Fibroblast of skin of back (primary cell): Measurements from ENCODE around the gene SCYL2.
"Not testable (repeated sequence)": the region's sequence is repeated elsewhere in the genome, so short reads cannot be mapped to it uniquely, and the experiment has no call there.

Experiments
- DNase-seq: peaks from one replicate; pipeline ENCODE4 v3.0.0-alpha.2; 2013

SCYL2 gene

DNA sequence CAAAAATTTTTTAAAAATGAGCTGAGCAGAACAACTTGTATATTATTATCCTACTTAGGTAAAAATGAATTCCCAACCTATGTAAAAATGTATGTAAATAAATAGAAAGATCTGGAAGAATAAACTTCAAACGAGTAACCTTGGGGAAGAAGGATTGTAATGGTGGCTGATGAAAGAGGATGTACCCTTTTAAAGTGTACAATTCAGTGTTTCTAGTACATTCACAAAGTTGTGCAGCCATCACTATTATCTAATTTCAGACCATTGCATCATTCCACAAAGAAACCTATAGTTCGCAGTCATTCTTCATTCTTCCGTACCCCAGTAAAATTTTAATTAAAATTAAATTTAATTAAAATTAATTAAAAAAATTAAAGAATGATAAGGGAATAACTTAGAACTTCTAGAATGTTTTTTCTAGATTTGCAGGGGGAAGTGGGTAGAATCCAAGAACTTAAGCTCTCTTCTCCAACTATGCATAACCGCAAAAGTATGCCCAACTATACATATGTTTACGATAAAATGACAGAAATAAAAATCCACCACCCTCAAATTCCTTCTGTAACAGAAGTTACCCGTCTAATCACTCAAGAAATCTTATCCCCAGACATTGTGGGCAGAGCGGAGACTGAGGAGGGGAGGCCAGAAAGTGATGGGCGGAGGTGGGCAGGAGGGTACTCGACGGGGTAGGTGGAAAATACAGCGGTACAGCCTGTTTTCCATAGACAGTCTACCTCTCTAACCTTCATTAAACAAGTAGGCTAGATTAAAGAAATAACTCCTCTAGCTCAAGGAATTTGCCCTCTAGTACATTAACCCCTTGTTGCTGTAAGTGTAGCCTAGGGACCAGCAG, 1.0 kb upstream of the SCYL2 start:
- DNase-seq: peak; percentile 46

DNA sequence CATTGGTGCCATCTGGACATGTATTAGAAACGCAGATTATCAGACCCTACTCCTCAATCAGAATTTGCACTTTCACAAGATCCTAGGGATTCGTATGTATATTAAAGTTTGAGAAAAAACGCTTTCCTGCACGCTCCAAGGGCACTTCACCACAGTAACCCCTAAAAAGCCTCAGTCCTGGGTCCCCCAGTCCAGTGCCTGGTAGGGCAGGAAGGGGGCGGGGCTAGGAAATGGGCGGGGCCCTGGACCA, 467 bp upstream of the SCYL2 start:
- no peak for DNase-seq

DNA sequence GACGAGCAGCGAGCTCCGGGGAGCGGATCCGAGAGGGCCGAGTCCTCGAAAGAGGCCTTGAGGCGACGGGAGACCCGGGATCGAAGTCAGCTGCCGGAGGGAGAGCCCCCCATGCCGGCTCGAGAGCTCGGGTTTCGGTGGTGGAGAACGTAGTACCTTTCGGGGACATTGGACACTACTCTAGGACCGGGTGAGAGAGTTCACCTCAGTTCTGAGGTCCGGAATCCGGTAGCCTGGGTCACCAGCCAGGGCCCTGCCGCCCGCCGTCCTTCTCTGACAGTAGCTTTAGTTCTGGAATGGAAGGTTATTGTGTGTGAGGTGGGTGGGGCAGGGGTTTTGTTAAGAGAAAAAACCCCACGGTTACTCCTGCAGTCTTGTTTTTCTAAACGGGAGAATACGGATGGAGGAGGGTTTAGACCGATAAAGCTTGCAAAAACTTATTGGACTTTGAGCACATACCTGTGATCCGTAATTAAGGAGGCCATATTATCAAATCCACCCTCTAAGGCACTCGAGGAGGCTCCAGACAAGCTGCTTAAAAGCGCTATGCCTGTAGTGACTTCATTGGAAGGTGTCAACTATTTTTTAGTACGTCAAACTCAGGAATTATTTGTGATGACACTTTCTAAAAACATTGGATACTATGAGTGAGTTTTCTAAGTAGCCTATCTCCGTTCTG, 765 bp downstream of the SCYL2 start:
- DNase-seq: peak; percentile 36

DNA sequence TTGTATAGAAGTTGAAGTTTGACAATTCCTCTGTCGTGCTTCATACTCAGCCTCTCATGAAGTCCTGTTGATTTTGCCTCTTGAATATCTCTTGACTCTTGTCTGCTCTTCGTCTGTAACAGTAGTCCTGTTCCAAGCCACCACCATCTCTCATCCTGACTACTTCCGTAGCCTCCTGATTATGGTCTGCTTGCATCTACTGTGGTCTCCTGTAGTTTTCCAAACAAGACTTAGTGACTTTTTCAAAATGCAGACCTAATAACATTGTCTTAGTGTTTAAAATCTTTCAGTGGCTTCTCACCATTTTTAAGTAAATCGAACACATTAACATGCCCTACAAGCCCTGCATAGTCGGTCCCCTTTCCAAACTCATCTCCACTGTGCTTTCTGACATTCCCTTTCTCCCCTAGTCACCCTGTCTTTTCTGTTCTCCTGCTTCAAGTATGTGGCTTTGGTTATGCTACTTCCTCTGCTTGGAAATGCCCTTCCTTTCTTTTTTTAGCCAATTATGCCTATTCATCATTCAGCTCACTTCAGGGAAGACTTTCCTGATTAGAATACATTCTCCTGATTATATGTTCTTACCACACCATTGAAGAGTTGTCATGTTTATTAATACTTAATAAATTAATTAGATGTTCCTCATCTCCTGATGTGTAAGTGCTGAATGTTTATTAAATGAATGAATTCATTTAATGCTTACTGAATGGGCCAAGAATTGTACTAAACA, 2.0 kb downstream of the SCYL2 start:
- DNase-seq: peak; percentile 4

DNA sequence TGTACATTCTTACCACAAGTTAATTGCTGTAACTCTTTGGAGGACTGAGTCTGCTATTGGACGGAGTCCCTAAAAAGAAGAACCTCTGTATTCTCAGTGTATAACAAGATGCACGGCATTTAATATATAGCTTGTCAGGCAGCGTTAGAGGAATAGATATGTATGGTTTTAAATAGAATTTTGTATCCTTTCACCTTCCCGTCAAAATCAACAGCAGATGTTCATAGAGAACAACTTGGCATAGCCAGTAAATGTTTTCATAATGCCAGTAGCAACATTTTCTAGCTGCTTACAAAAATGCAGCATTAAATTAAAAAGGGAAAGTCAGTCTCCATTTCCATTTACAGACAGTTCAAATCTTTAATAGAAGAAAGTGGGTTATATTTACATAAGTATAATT, 6.8 kb downstream of the SCYL2 start:
- no peak for DNase-seq

DNA sequence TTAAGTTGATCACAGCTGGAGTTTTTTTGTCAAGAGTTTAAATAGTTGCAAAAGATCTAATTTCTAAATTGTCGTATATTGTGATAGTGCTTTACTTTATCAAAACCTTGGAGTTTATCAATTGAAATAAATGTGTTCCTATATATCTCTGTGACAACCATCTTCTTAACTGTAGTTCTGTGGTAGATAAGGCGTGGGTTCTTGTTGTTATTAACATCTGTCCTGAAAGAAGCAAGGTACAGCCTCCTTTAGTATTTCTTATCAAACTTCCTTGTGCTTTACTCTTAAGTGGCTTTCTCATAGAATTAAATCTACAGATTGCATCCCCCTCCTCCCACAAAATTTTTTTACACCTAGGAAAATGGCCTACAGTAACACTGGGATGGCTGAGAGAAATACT, 7.3 kb downstream of the SCYL2 start:
- DNase-seq: no peak

DNA sequence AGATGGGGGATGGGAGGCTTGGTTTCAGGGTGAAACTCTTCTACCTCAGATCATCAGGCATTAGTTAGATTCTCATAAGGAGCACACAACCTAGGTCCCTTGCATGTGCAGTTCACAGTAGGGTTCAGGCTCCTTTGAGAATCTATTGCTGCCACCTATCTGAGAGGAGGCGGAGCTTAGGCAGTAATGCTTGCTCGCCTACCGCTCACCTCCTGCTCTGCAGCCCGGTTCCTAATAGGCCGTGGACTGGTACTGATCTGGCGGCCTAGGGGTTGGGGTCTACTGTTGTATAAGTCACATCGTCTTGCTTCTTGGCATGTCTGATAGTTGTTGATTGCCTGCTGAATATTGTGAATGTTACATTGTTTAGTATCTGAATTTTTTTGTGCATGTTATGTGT, 12.2 kb downstream of the SCYL2 start:
- no peak for DNase-seq

DNA sequence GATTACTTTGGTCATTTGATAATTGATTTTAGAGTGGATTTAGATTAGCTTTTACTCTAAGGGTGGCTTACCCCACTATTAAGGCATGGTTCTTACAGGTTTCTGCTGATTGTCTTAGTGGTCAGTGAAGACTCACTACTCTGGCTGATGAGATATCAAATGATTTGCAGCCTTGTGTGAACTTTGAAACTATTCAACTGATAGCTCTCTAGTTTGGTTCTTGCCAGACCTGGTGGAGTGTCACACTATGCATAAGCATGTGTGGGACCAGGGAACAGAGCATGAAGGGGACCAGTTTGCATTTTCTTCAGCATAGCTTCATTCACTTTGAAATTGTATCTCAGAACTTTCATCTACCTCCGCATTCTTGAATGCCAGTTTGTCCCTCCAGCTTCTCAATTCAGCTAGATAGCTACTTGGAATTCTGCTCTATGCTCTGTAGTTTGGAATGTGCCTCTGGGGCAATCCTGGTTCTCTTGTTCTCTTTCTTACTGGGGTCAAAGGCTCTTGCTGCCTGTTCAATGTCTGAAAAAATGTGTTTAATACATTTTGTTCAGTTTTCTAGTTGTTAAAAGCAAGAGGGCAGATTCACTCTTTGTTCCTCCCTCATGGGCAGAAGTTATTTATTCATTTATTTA, 12.7 kb downstream of the SCYL2 start:
- no peak for DNase-seq

DNA sequence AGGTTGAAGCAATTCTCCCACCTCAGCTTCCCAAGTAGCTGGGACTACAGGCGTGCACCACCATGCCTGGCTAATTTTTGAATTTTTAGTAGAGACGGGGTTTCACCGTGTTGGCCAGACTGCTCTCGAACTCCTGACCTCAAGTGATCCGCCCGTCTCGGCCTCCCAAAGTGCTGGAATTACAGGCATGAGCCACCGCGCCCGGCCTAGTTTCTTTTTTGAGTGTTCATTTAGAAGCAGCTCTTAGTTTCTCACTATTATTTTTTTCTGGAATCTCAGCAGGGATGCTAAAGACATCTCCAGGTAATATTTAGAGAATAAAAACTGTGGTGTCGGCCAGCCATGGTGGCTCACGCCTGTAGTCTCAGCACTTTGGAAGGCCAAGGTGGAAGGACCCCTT, 17.6 kb downstream of the SCYL2 start:
- not testable (repeated sequence) for DNase-seq

DNA sequence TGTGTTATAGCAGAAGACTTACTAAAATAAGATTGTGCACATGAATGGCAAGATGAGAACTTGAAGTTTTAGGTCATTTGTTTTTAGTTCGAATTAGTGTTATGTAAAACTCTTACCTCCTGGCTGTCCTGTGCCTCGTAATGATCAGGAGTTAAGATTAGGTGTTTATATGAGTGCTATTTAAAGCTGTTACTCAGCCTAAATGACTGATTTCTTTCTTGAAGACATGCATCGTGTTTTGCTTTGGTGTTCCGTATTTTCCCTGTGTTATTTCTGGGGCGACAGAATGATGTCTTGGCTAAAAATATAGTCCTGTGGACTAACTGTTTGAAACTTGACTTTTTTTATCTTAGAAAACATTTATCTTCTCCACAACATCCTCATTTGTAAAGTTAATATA, 22.1 kb downstream of the SCYL2 start:
- no peak for DNase-seq

DNA sequence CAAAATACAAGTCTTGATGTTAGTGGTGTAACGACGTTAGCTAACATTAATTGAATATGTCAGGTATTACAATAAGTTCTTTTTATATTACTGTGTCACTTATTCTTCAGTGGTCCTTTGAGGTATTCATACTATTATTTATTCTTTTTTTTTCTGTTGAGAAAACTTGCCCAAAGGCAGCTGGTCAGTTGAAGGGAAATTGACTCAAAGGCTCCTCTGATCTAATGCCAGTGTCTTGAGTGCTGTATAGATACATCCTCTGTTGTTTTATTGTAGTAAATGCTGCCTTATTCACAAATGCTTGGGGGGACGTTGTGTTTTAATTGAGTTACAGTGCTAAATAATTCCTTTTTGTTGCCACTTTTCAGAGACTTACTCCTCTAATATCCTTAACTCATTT, 23.0 kb downstream of the SCYL2 start:
- DNase-seq: no peak

DNA sequence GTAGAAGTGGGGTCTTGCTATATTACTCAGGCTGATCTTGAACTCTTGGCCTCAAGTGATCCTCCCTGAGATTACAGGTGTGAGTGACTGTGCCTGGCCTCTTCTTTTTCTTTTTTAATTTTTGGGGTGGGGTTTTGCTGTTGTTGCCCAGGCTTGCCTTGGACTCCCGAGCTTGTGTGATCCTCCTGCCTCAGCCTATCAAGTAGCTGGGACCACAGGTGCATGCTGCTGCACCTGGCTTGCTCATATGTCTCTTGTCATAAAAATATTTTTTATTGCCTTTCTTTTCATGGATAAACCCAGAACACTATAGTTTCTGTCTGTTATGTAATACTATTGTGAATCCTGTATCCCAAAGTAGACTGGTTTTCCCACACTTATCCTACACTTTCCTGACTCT, 26.0 kb downstream of the SCYL2 start:
- no peak for DNase-seq

DNA sequence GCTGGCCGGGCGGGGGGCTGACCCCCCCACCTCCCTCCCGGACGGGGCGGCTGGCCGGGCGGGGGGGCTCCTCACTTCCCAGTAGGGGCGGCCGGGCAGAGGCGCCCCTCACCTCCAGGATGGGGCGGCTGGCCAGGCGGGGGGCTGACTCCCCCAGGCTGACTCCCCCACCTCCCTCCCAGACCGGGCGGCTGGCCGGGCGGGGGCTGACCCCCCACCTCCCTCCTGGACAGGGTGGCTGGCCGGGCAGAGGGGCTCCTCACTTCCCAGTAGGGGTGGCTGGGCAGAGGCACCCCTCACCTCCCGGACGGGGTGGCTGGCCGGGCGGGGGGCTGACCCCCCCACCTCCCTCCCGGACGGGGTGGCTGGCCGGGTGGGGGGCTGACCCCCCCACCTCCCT, 27.4 kb downstream of the SCYL2 start:
- DNase-seq: not testable (repeated sequence)

DNA sequence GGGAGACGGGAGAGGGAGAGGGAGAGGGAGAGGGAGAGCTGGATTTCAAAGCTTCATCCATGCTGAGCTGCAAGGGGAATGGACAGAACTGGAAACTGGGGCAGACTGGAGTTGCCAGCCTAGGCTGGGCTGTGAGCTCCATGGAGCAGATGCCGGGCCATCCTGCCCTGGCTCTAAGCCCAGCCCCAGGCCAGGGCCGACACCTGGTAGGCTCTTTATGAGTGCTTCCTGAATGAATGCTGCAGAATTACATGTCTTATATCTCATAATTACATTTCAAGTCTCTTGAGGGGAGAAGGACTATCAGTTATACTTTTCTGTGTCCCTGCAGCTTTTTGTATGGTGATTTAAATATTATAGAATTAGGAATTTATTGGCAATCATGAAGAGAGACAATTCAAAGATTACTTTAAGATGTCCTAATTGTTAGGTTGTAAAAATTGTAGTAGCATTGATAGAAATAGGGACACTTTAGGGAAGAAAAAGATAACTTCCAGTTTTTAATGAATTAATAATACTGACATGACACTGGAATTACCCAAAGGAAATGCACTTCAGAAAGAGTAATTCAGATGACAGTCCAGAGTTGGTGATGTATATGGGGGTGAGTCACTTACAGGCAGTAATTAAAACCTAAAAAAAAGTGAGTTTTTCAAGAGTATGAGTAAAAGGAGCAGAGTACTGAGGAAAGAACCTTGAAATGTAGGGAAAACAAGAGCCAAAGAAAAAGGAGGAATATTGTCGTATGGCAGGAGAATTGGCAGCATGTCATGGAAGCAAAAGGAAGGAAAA, 29.0 kb downstream of the SCYL2 start:
- peak; percentile 8 for DNase-seq

DNA sequence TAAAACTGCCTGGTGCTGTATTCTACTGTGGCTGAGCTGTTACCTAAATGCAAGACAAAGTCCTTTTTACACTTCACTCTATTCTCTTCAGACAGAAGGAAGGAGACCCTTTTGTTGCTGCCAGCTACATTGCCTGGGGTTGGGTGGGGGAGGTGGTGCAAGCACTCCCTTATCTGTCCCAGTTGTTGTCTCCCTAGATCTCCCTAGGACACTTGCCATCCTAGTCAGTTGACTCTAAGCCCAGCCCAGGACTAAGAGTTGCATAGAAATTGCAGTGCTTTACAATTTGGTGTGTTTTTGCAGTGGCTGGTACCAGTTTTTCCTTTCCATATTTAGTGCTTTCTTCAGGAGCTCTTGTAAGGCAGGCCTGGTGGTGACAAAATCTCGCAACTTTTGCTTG, 35.1 kb downstream of the SCYL2 start:
- DNase-seq: no peak

DNA sequence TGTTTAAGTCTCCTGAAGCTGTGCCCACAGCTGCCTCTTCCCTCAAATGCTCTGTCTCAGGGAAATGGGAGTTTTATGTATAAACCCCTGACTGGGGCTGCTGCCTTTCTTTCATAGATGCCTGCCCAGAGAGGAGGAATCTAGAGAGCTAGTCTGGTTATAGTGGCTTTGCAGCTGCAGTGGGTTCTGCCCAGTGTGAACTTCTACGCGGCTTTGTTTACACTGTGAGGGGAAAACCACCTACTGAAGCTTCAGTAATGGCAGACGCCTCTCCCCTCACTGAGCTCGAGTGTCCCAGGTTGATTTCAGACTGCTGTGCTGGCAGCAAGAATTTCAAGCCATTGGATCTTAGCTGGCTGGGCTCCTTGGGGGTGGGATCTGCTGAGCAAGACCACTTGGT, 36.9 kb downstream of the SCYL2 start:
- no peak for DNase-seq

DNA sequence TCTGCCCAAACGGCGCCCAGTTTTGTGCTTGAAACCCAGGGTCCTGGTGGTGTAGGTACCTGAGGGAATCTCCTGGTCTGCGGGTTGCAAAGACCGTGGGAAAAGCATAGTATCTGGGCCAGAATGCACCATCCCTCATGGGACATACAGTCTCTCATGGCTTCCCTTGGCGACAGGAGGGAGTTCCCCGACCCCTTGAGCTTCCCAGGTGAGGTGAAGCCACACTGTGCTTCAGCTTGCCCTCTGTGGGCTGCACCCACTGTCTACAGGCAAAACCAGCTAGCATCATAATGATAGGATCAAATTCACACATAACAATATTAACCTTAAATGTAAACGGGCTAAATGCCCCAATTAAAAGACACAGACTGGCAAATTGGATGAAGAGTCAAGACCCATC, 37.4 kb downstream of the SCYL2 start:
- DNase-seq: not testable (repeated sequence)

DNA sequence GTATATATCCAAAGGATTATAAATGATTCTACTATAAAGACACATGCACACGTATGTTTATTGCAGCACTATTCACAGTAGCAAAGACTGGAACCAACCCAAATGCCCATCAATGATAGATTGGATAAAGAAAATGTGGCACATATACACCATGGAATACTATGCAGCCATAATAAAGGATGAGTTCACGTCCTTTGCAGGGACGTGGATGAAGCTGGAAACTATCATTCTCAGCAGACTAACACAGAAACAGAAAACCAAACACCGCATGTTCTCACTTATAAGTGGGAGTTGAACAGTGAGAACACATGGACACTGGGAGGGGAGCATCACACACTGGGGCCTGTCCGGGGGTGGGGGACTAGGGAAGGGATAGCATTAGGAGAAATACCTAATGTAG, 41.2 kb downstream of the SCYL2 start:
- not testable (repeated sequence) for DNase-seq

DNA sequence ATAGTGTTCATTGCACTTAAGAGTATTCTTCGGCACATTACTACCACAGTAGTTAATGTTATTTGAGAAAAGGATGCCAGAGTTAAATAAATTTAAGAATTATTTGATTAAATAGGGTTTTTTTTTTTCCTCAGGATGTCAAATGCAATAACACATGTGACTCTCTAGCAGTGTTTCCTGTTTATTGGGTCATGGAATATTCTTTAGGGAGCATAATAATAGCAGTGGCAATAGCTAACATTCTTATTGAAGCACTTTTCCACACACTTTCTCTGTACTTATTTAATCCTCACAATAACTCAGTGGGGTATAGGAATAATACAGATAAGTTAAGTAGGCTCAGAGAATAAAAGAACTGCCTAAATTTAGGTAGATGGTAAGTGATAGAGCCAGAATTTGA, 44.3 kb downstream of the SCYL2 start:
- DNase-seq: no peak

DNA sequence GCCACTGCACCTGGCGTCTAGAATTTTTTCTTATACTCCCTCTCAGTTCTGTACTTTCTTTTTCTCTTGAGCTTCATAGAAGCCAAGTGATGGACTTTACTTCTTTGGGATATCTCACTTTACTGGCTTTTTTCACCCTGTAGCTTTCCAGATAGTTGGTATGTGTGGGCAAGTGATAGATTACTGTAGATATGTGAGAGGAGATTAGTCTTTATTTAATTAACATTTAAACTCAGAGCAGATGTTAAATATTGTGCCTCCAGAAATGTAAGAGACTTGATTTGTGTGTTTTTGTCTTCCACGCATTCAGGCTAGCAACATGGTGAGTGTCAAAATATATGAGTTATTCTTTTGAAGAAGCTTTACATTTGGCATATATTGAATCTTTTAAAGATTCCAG, 50.4 kb downstream of the SCYL2 start:
- no peak for DNase-seq

DNA sequence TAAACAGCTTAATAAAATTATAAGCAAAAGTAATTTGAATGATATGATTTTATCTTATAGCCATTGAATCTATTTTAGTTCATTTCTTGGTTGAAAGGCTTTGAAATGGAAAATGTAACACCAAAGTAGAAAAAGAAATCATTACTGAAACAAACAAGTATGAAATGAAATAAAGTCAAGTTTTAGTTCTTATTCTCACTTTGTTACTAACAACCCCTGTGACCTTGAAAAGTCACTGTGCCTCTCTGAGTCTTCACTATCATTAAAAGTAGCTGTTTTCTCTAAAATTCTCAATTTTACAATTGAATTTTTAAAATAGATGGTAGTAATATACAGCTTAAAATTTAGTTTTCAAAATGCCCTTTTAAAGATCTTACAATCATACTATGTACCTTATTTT, 57.5 kb downstream of the SCYL2 start:
- no peak for DNase-seq

DNA sequence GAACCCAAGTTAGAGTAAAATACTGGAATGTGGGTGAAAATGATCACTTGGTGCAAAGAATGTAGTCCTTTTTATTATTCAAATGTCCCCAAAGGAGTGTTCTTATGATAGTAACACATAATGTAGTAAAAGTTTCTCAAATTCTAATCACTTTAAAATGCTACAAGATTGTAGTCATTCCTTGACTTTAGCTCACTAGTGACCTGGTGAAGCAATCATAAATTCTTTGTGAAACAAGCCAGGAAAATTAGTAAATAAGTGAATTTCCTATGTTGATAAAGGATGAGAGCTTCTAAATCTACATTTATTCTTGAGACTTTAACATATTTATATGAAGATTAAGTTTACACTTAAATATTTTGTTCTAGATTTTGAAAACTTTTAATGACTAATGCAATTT, 59.2 kb downstream of the SCYL2 start:
- no peak for DNase-seq

DNA sequence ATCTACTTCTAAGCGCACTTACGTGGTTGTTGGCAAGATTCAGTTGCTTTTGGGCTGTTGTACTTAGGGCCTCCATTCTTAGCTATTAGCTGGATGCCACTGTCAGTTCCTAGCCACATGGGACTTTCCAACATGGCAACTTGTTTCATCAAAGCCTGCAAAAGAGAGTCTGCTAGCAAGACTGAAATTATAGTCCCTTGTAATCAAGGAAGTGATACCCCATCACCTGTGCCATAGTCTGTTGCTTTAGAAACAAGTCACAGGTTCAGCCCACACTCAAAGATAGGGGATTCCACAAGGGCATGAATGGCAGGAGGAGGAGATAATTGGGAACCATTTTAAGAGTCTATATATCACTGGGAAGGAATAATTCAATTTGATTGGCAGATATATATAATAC, 62.8 kb downstream of the SCYL2 start:
- no peak for DNase-seq
